ENCODE data around the gene CFAP299.

GRCh38 chr4:80471756-80472155 is 136.2 kb downstream of the CFAP299 start:
- TF ChIP-seq, protein P1, sequence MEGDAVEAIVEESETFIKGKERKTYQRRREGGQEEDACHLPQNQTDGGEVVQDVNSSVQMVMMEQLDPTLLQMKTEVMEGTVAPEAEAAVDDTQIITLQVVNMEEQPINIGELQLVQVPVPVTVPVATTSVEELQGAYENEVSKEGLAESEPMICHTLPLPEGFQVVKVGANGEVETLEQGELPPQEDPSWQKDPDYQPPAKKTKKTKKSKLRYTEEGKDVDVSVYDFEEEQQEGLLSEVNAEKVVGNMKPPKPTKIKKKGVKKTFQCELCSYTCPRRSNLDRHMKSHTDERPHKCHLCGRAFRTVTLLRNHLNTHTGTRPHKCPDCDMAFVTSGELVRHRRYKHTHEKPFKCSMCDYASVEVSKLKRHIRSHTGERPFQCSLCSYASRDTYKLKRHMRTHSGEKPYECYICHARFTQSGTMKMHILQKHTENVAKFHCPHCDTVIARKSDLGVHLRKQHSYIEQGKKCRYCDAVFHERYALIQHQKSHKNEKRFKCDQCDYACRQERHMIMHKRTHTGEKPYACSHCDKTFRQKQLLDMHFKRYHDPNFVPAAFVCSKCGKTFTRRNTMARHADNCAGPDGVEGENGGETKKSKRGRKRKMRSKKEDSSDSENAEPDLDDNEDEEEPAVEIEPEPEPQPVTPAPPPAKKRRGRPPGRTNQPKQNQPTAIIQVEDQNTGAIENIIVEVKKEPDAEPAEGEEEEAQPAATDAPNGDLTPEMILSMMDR (IDR thresholded peaks at IDR 0.05; ENCODE audit: extremely low read depth in 1 of 2, insufficient read depth in 1 of 2, low read depth in 1 of 2, low read length in 2 of 2) = no peak
- TF ChIP-seq POLR2A (IDR thresholded peaks at IDR 0.05; ENCODE audit: low read depth, low read length) (no peak), POLR2AphosphoS5 (IDR thresholded peaks at IDR 0.05; ENCODE audit: insufficient read depth, low read depth, low read length) (no peak)

Data from endothelial cell of umbilical vein (primary cell).